ENCODE data around the gene MESP2. TPM values are rescaled to one million over a fixed set of nuclear protein-coding genes. Genes with fewer than 3 reads are reported as not detected.
A peak's percentile ranks its signal among the peaks of the same experiment; 100 is the strongest.

The MESP2 gene
- total and polyA plus RNA-seq, 2 experiments from 2014 or later: not detected

DNA sequence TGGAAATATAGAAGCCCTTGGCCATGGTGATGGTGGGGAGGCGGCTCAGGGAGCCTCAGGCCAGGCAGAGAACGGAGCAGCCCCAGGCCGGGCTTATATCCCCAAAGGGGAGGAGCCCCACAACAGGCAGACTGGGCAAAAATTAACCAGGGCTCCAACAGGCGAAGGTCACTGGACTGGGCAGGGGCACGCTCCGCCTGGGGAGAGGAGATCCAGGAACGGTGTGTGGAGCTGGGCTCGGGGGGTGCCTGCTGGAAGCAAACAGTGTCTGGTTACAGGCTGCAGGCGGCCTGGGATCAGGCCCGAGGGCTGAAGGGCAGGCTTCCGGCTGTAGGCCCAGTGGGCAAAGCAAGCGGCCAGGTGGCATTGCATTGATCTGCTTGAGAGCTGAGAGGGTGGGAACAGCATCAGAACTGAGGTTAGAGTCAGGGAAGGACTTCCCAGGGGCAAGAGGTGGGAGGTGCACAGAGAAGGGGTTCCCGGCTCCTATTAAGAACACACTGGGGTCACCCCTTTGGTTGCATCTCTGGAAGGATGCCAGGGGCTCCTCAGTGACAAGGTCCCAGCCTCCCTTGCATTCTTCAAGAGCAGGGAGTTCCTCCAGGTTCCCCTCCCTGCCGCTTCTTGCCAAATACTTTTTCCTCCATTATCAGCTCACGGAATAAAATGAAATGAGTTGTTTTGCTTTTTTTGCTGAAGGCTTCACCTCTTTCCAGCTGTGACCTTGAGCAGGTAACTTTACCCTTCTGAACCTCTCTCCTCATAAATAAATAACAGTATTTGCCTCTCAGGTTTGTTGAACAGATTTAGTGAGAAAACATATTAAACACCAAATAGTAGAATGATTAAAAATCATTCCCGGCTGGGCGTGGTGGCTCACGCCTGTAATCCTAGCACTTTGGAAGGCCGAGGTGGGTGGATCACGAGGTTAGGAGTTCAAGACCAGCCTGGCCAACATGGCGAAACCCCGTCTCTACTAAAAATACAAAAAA lies 30.7 kb downstream of the MESP2 start:
- H4K20me1 ChIP-seq (ENCODE audit: insufficient read depth): no peaks in the 10 kb centered on the region
- no peak overlapping the region for H3K4me3 ChIP-seq
- 0 out of 2 replicates have a peak overlapping the region, but pooled peaks have one; percentile 21 for H3K27ac ChIP-seq
- in situ Hi-C loops (cut with MboI): no loop called here
- no peak overlapping the region for H3K4me2 ChIP-seq (ENCODE audit: unreplicated experiment)
- H3K4me1 ChIP-seq (ENCODE audit: insufficient read depth): peaks cover 12% of the 10 kb centered on the region
- TF ChIP-seq EZH2 (IDR thresholded peaks at IDR 0.05; ENCODE audit: insufficient read depth, poor library complexity, severe bottlenecking): no peak
- TF ChIP-seq EZH2phosphoT487 (IDR thresholded peaks at IDR 0.05; ENCODE audit: insufficient read depth, low read depth): no peak
- no peaks in the 10 kb centered on the region for H3K9me2 ChIP-seq (ENCODE audit: insufficient read depth)
- WGBS, 2 experiments (ENCODE audit: low coverage in 1 of 2, low lambda C conversion rate in 2 of 2, missing lambda C conversion rate in 2 of 2): 85 to 89% methylated on average over 20 to 22 of the region's 22 CpGs
- H3K9me3 ChIP-seq (ENCODE audit: low read depth): no peaks in the 10 kb centered on the region
- H3K9ac ChIP-seq: no peak overlapping the region
- H3K79me2 ChIP-seq (ENCODE audit: insufficient read depth): peaks cover 99% of the 10 kb centered on the region
- no peak for DNase-seq
- H2AFZ ChIP-seq: no peak overlapping the region
- peaks cover 75% of the 10 kb centered on the region for H3F3A ChIP-seq (ENCODE audit: insufficient read depth)
- H3K27me3 ChIP-seq (replicated peaks; ENCODE audit: insufficient read depth): no peaks in the 10 kb centered on the region
- peaks cover 48% of the 10 kb centered on the region; the same call in 1 of the 2 replicates for H3K36me3 ChIP-seq (ENCODE audit: low read depth)

DNA sequence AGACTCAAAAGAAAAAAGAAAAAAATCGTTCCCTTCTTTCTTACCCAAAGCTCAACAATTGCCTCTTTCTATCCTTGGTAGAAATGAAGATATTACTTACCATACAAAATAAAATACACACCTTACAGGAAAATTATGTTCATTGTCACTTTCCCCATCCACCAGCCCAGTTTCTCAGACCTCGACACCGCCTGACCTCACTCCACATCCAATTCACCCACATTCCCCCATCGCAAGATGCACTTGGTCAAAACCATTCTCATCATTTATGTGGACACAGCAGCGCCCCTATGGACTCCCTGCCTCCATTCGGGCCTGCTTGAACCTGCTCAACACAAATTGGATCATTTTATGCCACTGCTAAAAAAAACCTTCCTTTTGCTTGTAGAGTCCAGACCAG lies 31.6 kb downstream of the MESP2 start:
- Histone ChIP-seq H3K4me1 (ENCODE audit: insufficient read depth) (peaks cover 15% of the 10 kb centered on the region), H4K20me1 (ENCODE audit: insufficient read depth) (no peaks in the 10 kb centered on the region), H3K36me3 (ENCODE audit: low read depth) (peaks cover 39% of the 10 kb centered on the region; the same call in 1 of the 2 replicates), H3K9me3 (ENCODE audit: low read depth) (no peaks in the 10 kb centered on the region), H3K4me2 (ENCODE audit: unreplicated experiment) (no peak overlapping the region), H3K9me2 (ENCODE audit: insufficient read depth) (no peaks in the 10 kb centered on the region), H3F3A (ENCODE audit: insufficient read depth) (peaks cover 73% of the 10 kb centered on the region), H2AFZ (no peak overlapping the region), H3K79me2 (ENCODE audit: insufficient read depth) (peaks cover 100% of the 10 kb centered on the region), H3K27ac (no peak overlapping the region), H3K9ac (no peak overlapping the region), H3K4me3 (no peak overlapping the region), H3K27me3 (replicated peaks; ENCODE audit: insufficient read depth) (no peaks in the 10 kb centered on the region)
- in situ Hi-C loops (cut with MboI): no loop called here
- WGBS, 2 experiments (ENCODE audit: low coverage in 1 of 2, low lambda C conversion rate in 2 of 2, missing lambda C conversion rate in 2 of 2): 86% methylated on average over 6 of the region's 6 CpGs
- TF ChIP-seq EZH2phosphoT487 (IDR thresholded peaks at IDR 0.05; ENCODE audit: insufficient read depth, low read depth) (no peak), EZH2 (IDR thresholded peaks at IDR 0.05; ENCODE audit: insufficient read depth, poor library complexity, severe bottlenecking) (no peak)
- no peak for DNase-seq

DNA sequence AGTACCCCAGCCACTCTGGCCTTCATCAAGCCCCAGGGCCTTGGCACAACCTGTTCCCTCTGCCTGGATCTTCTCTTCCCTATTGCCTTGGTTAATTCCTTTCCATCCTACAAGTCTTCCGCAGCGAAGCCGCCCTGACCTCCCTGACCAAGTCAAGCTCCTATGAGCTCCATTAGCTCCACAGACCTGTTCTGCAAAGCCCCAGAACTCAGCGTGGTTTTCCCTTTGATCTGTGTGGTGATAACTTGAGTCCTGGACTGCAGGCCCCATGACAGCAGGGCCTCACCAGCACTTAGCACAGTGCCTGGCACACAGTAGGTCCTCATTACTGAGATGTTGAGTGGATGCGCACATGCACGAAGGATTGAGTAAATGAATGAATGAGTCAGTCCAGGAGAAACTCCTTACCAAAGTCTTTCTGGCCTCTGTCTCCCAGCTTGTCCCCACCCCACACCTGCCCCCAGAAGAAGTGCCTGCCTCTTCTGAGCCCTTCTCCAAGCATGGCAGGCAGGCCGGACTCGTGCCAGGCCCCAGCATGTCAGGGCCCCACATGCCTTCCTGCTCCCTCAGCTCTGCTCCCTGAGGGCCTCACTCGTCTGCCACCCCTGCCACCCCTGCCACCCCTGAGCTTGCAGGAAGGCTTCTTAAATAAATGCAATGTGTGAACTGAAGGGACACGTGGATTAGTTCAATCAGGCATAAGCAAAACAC lies 32.2 kb downstream of the MESP2 start:
- no peaks in the 10 kb centered on the region for H4K20me1 ChIP-seq (ENCODE audit: insufficient read depth)
- peaks cover 76% of the 10 kb centered on the region for H3F3A ChIP-seq (ENCODE audit: insufficient read depth)
- H3K9me2 ChIP-seq (ENCODE audit: insufficient read depth): no peaks in the 10 kb centered on the region
- DNase-seq: no peak
- no peak overlapping the region for H3K4me2 ChIP-seq (ENCODE audit: unreplicated experiment)
- TF ChIP-seq EZH2phosphoT487 (IDR thresholded peaks at IDR 0.05; ENCODE audit: insufficient read depth, low read depth): no peak
- TF ChIP-seq EZH2 (IDR thresholded peaks at IDR 0.05; ENCODE audit: insufficient read depth, poor library complexity, severe bottlenecking): no peak
- peak overlapping the region; percentile 8; the same call in 1 of the 2 replicates for H3K27ac ChIP-seq
- in situ Hi-C loops (cut with MboI): no loop called here
- H3K9me3 ChIP-seq (ENCODE audit: low read depth): no peaks in the 10 kb centered on the region
- peaks cover 20% of the 10 kb centered on the region for H3K4me1 ChIP-seq (ENCODE audit: insufficient read depth)
- H2AFZ ChIP-seq: no peak overlapping the region
- no peaks in the 10 kb centered on the region for H3K27me3 ChIP-seq (replicated peaks; ENCODE audit: insufficient read depth)
- 91 to 93% methylated on average over 10 of the region's 10 CpGs for WGBS, 2 experiments (ENCODE audit: low coverage in 1 of 2, low lambda C conversion rate in 2 of 2, missing lambda C conversion rate in 2 of 2)
- H3K79me2 ChIP-seq (ENCODE audit: insufficient read depth): peaks cover 100% of the 10 kb centered on the region
- H3K9ac ChIP-seq: peak overlapping the region; percentile 25; the same call in 1 of the 2 replicates
- peaks cover 34% of the 10 kb centered on the region; the same call in 1 of the 2 replicates for H3K36me3 ChIP-seq (ENCODE audit: low read depth)
- no peak overlapping the region for H3K4me3 ChIP-seq

DNA sequence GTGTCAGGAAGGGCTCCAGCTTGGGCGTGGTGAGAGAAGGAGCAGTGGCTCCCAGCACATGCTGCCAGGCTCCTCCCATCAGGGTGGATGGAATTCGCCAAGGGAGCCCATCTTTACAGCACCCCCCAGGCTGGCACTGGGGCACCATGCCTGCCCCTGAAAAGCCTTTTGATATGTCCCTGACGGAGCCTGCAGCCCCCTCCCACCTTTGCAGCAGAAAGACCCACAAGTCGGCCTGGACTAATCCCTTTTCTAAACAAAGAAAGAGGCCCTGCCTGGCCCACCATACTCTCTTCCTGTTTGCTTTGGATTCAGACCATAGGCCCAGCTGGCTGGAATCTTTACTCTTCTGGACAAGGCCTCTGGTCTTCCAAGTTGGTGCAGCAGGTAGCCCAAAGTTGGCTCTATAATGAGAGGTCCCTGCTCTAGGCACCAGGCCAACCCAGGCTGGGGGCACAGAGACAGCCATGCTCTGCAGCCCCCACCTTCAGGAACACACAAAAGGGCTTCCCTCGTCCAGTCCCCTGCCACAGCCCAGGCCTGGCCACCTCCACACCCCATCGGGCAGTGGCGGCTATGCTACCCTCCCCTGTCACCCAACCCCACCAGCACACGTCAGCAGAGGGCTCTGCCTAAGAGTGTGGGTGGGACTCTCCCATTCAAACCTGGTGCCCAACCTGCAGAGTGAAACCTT lies 33.1 kb downstream of the MESP2 start:
- H4K20me1 ChIP-seq (ENCODE audit: insufficient read depth): no peaks in the 10 kb centered on the region
- H3K27ac ChIP-seq: peak overlapping the region; percentile 8; the same call in 1 of the 2 replicates
- H2AFZ ChIP-seq: no peak overlapping the region
- H3K27me3 ChIP-seq (replicated peaks; ENCODE audit: insufficient read depth): no peaks in the 10 kb centered on the region
- H3K9me2 ChIP-seq (ENCODE audit: insufficient read depth): no peaks in the 10 kb centered on the region
- H3K9ac ChIP-seq: no peak overlapping the region
- H3K4me1 ChIP-seq (ENCODE audit: insufficient read depth): peaks cover 20% of the 10 kb centered on the region
- no peak overlapping the region for H3K4me2 ChIP-seq (ENCODE audit: unreplicated experiment)
- 69% methylated on average over 8 of the region's 8 CpGs for WGBS, 2 experiments (ENCODE audit: low coverage in 1 of 2, low lambda C conversion rate in 2 of 2, missing lambda C conversion rate in 2 of 2)
- H3K36me3 ChIP-seq (ENCODE audit: low read depth): peaks cover 25% of the 10 kb centered on the region; the same call in 1 of the 2 replicates
- no peaks in the 10 kb centered on the region for H3K9me3 ChIP-seq (ENCODE audit: low read depth)
- no peak overlapping the region for H3K4me3 ChIP-seq
- in situ Hi-C loops (cut with MboI): no loop called here
- H3F3A ChIP-seq (ENCODE audit: insufficient read depth): peaks cover 70% of the 10 kb centered on the region
- no peak for DNase-seq
- H3K79me2 ChIP-seq (ENCODE audit: insufficient read depth): peaks cover 100% of the 10 kb centered on the region
- TF ChIP-seq EZH2phosphoT487 (IDR thresholded peaks at IDR 0.05; ENCODE audit: insufficient read depth, low read depth) (no peak), EZH2 (IDR thresholded peaks at IDR 0.05; ENCODE audit: insufficient read depth, poor library complexity, severe bottlenecking) (no peak)

All from GM23248 (cell line).